Inflammatory macrophage (primary cell): Measurements from ENCODE around the gene ASPHD1.
A peak's percentile ranks its signal among the peaks of the same experiment; 100 is the strongest.
"Not testable (repeated sequence)": the region's sequence is repeated elsewhere in the genome, so short reads cannot be mapped to it uniquely, and the experiment has no call there.

Experiments used
- DNase-seq, 2 donors: peaks; one replicate each; pipeline ENCODE4 v3.0.0-alpha.2; 2020 to 2022

Gene ASPHD1

GRCh38 chr16:29877266-29877961, 22.9 kb upstream of the ASPHD1 start:
- peak; percentile 77 to 79 for DNase-seq

- no peak for DNase-seq
Observed at GRCh38 chr16:29878172-29878571, 22.1 kb upstream of the ASPHD1 start.

GRCh38 chr16:29881050-29881449, 19.2 kb upstream of the ASPHD1 start:
- no peak for DNase-seq

- DNase-seq, result no peak
Observed at GRCh38 chr16:29883987-29884386, 16.3 kb upstream of the ASPHD1 start.

DNA sequence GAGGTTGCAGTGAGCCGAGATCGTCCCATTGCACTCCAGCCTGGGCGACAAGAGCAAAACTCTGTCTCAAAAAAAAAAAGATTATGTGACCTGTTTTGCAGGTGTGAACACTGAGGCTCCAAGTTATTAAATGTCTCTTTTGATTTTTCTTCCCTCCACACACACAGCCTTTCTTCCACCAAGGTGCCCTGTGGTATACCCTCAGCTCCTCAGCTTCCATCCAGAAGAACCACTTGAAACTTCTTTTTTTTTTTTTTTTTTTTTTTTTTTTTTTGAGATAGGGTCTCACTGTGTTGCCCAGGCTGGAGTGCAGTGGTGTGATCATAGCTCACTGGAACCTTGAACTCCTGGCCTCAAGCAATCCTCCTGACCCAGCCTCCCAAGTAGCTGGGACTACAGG, 10.9 kb upstream of the ASPHD1 start:
- DNase-seq, result not testable (repeated sequence)

DNA sequence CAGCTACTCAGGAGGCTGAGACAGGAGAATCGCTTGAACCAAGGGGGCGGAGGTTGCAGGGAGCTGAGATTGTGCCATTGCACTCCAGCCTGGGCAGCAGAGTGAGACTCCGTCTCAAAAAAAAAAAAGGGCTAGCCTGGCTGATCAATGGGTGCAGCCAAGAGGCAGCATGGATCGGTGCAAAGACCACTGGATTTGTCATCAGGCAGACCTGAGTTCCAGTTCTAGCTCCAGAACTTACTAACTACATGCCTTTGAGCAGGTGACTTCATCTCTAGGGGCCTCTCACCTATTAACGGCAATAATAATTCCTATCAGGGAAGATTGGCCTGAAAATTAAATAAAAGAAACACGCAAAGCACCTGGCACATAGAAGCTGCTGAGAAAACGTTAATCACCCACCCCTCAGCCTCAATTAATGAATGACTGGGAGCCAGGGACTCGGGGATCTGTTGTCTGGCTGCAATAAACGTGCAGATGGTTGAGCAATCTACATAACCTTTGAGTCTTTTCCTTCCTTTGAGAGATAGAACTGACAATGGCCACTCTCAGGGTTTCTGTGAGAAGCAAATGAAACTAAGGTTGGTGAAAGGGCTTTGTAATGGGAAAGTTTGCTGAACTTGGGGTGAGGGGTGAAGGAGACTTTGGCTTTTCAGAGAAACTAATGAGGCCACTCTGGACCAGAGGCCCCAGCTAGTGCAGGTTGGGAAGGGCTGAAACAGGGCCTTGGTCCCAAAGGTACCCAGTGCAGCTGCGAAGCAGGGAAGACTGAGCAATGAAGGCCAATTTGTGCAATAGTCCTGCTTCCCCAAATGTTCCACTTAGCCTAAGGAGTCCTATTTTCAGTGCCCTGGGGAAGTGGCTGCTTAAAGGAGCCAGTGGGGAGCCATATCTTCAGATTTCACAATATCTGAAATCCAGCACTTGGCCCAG, 8.5 kb upstream of the ASPHD1 start:
- DNase-seq, result peak; percentile 76 to 79

DNA sequence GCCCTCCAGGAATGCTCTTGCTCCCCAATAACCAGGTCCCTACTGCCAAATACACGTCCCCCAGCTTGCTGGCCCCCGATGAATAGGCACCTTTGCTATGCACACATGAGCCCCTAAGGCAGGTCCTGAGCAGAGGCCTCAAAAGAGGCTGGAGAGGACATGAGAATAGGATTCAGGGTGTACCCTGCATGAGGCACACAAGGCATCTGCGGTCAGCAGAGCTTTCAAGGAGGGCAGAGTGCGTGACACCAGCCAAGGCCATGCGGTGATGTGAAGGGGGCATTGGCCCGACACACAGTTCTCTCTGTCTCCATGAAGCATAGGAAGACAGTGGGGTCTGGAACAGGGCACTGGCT, 7.9 kb upstream of the ASPHD1 start:
- DNase-seq, result no peak

GRCh38 chr16:29893553-29893952, 6.7 kb upstream of the ASPHD1 start:
- DNase-seq, result no peak

DNA sequence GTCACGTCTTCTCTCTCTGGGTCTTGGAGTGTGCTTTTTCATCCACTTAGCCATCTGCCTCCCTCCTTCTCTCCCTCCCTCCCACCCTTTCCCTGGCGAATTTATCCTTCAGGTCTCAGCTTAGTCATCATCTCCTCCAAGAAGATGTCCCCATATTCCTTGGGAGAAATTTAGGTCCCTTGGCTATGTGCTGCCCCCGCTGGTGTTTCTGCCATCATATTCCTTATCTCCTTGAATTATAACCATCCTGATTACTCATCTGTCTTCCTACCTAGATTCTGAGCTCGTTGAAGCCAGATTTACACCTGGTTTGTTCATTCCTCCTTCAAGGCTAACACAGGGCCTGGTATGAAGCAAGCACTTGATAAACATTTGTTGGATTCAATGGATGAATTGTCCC, 5.9 kb upstream of the ASPHD1 start:
- DNase-seq, result no peak

DNA sequence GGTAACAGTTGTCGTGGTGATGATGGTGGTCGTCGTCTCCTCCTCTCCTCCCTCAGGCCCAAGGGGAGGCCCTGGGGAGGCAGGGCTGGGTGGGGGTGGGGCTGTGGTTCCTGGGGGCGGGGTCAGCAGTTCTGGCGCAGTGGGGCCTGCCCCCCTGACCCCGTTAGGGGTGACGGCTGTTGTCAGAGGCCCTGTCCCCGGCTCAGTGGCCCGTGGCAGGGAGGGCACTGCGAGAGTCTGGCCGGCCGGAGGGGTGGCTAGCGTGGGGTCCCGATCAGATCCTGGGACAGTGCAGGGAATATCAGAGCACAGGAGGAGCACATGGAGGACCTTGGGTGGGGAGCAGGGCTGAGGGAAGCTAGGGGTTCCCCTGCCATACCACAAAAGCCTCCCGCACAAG, 3.4 kb upstream of the ASPHD1 start:
- DNase-seq, result no peak

- no peak for DNase-seq
Observed at GRCh38 chr16:29897333-29897732, 3.0 kb upstream of the ASPHD1 start.

GRCh38 chr16:29898135-29898803, 2.0 kb upstream of the ASPHD1 start:
- no peak for DNase-seq

DNA sequence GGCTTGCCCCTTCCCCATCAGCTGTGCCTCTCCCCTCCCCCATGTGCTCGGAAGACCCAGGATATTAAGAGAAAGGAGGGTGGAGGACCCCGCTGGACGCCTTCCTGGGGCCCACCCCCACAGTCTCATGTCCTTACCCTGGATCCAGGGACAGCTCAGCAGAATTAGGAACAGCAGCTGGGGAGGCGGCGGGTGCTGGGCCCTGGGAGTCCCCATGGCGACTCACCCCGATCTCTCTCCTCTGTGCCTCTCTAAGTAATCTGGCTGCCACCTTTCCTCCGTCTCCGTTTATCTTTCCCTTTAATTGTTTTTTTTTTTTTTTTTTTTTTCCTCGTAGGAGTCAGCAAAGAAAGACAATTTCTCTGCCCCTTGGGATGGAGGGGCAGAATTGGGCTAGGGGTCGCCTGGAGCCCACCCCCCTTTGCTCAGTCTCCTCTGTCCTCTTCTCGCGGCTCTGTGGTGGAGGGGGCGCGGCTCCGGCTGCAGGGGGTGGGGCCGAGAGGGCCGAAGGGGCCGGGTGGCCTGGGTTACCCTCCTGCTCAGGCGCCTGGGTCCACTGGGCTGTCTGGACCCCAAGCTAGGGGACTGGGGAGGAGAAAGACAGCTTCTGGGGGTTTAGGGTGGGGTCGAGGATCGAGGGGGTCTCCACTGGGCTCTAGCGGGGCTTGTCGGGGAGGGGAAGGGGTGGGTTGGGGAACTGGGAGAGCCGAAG, 1.3 kb upstream of the ASPHD1 start:
- no peak for DNase-seq

DNA sequence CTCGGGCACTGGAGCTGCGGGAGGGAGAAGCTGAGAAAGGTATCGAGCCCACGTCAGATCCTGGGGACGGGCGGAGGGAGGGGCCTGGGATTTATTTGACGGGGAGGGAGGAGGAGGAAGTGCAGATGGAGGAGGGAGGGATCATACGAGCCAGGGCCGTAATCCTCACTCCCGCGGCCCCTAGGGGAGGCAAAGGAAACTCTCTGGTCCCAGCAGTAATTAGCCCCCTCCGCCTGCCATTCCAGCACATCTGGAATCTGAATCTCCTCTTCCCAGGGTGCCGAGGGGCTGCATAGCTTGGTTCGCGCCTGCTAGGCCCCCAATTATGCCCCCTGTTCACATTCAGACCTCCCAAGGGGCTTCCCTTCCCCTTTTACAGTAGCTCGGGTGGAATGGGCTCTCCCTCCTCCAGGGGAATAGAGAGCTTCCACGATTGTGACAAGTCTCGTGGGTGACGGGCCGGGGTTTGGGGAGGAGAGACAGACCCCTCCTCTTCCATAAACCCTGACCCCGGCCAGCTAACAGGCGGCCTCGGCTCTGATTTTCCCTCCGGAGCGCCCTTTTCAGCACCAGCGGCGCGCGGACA, 679 bp upstream of the ASPHD1 start, which contains the start of gene SEZ6L2:
Gene SEZ6L2, minus strand, starts transcription at position 35 of the 586 bp plus-strand sequence. CDS start 531 bp downstream, outside the sequence.
- DNase-seq, result peak; percentile 50 to 58

GRCh38 chr16:29900888-29901606, 759 bp downstream of the ASPHD1 start:
- no peak for DNase-seq

GRCh38 chr16:29901607-29901945, 1.3 kb downstream of the ASPHD1 start:
- no peak for DNase-seq

DNA sequence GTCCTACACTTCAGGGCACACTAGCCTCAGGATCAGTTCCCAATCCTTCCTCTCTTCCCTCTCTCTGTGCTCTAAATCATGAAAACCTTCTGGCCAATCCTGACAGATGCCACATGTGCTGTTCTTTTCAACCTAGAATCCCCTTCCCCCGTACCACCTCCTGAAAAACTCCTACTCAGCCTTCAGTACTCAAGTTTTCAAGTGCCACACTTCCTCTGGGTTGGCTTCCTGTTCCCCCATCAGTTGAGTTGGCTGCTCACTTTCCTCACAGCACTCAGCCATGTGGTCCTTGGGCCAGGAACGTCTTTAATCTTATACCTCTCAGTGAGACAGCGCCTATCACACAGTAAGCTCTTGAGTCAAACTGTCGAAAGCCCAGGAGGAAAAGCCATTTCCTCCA, 3.3 kb downstream of the ASPHD1 start:
- DNase-seq, result peak; percentile 6 to 61

GRCh38 chr16:29904947-29905346, 4.7 kb downstream of the ASPHD1 start:
- DNase-seq, result no peak

DNA sequence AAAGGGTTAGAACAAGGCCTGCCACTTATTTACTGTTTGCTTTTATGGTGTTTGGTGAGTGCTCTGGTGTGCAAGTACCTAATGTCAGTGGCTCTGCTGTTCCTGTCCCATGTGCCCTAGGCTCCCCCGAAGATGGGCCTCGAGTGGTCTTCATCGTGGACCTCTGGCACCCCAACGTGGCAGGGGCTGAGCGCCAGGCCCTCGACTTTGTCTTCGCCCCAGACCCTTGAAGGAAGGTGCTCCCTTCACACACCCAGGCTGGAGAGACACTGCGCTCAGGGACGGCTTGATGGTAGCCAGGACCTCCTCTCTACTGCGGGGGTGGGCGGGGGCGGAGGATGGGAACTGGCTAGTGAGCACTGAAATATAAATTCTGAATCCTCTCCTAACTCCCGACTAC, 5.4 kb downstream of the ASPHD1 start:
- no peak for DNase-seq

DNA sequence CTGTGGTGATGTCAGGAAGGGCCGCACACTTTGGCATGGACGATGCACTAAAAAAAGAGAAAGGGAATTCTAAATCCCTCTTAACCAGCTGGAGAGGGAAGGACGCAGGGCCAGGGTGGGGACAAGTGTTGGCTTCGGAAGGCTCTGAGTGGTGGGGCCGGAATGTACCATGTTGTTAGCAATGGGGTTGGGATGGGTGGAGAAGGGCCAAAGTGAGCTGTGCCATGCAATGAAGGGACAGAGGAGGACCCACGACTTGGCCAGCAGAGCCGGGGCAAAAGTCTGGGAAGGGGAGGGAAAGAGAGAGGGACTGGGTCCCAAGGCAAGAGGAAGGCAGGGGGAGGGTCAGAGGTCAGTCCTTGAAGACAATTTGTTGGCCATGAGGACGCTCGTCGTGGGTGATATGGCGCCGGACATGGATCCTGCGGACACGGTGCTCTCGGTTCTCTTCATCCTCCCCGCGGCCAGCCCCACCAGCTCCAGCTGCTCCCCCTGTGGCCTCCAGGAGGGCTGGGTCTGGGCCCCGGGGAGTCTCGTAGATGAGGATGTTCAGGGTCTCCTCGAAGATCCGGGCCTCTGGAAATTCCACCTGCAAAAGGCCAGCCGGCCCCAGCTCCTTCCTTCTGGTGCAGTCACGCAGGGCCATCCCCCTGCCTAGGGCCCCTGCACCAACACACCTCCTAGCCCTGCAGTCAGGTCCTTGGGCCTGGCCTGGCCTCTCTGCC, 6.4 kb downstream of the ASPHD1 start:
- no peak for DNase-seq

DNA sequence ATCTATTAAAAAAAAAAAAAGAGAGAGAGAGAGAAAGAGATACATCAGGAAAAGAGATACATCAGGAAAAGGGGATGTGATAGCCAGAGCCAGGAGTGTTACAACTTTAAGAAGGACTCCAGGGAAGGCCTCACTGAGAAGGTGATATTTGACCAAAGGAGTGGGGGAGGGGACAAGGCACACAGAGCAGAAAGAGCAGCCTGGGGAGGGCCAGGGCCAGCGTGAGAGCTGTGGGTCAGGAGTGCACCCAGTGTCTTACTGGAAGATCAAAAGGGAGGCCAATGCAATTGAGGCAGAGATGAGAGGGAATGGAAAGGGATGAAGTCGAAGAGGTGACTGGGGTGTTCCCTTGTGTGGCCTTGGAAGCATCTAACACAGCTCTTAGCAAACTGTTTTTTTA, 7.7 kb downstream of the ASPHD1 start:
- no peak for DNase-seq
